GM12878 (cell line): ENCODE measurements around the gene IFNAR1. TPM values are rescaled to one million over a fixed set of nuclear protein-coding genes. Genes with fewer than 3 reads are reported as not detected.

ENCODE experiments used
- ATAC-seq: fragments of 200-7000 bp; cut with Tn5 transposase; 3 replicates; pipeline ENCODE4 v1.9.1; 2020; ENCODE audit warnings: mild to moderate bottlenecking, moderate library complexity
- BruUV-seq: library from RNA; stranded (reverse); fragments of 400-500 nt; replicated peaks from 2 replicates; lab custom pipeline; 2021; lab: Mats Ljungman, UMichigan
- CTCF ChIA-PET: fragments of 300-600 bp; sonication (Branson Sonifier 250); formaldehyde crosslinking; extraction: SDS; loops from one replicate; lab custom pipeline; 2021; ENCODE audit warnings: inconsistent platforms; lab: Yijun Ruan, JAX
- POLR2A ChIA-PET: fragments of 350-600 bp; formaldehyde crosslinking; extraction: SDS; loops from one replicate; lab custom pipeline; 2021; ENCODE audit warnings: inconsistent platforms; lab: Charles Lee
- RAD21 ChIA-PET: fragments of 300-600 bp; sonication (Branson Sonifier 250); formaldehyde crosslinking; loops from one replicate; lab custom pipeline; 2023; ENCODE audit warnings: antibody characterized with exemption; ENCODE audit not compliant: unreplicated experiment; lab: Charles Lee
- SMC1A ChIA-PET: fragments of 300-600 bp; sonication (Branson Sonifier 250); formaldehyde crosslinking; loops from one replicate; lab custom pipeline; 2023; ENCODE audit not compliant: unreplicated experiment, uncharacterized antibody; lab: Charles Lee
- DNase-seq: peaks from one replicate; pipeline ENCODE4 v3.0.0-alpha.2; 2011; ENCODE audit warnings: low read depth, low spot score
- FAIRE-seq: peaks from 3 replicates; lab custom pipeline; 2011; peaks lifted over from hg19 to GRCh38; lab: Jason Lieb, UNC
- H2AFZ ChIP-seq: 2 replicates; pipeline ENCODE4 v1.6.0; 2011; ENCODE audit warnings: low read depth, low read length, control low read depth; ENCODE audit not compliant: control insufficient read depth
- H3K27ac ChIP-seq: 2 replicates; pipeline ENCODE4 v1.5.1; 2011; ENCODE audit warnings: control low read depth; ENCODE audit not compliant: control insufficient read depth, insufficient read depth
- H3K27me3 ChIP-seq, 2 experiments: replicated peaks in 1 of 2; 2 replicates each; pipeline versions ENCODE4 v1.6.0 to v1.6.1; 2011; ENCODE audit warnings: low read length in 1 of 2; ENCODE audit not compliant: control insufficient read depth in 2 of 2, insufficient read depth in 2 of 2
- H3K36me3 ChIP-seq, 2 experiments: 2 replicates each; pipeline ENCODE4 v1.5.1; 2011; ENCODE audit warnings: low read length in 1 of 2; ENCODE audit not compliant: control insufficient read depth in 2 of 2, insufficient read depth in 2 of 2
- H3K4me1 ChIP-seq: 2 replicates; pipeline ENCODE4 v1.6.1; 2011; ENCODE audit warnings: mild to moderate bottlenecking, low read length, moderate library complexity, mixed read lengths; ENCODE audit not compliant: control insufficient read depth, insufficient read depth
- H3K4me2 ChIP-seq: 2 replicates; pipeline ENCODE4 v1.6.0; 2011; ENCODE audit warnings: control low read depth; ENCODE audit not compliant: control insufficient read depth, insufficient read depth
- H3K4me3 ChIP-seq: fragments of 200-600 bp; sonication (generic); 2 replicates; pipeline ENCODE4 v1.5.1; 2016
- H3K79me2 ChIP-seq: 2 replicates; pipeline ENCODE4 v1.6.0; 2011; ENCODE audit warnings: low read length; ENCODE audit not compliant: control insufficient read depth, insufficient read depth
- H3K9ac ChIP-seq: 2 replicates; pipeline ENCODE4 v1.8.0; 2011; ENCODE audit warnings: low read length, control low read depth, mixed read lengths; ENCODE audit not compliant: control insufficient read depth, insufficient read depth
- H3K9me3 ChIP-seq: replicated peaks from 3 replicates; pipeline ENCODE4 v1.5.1; 2011; ENCODE audit warnings: mild to moderate bottlenecking, low read length; ENCODE audit not compliant: control insufficient read depth, insufficient read depth
- H4K20me1 ChIP-seq: 2 replicates; pipeline ENCODE4 v1.6.0; 2011; ENCODE audit not compliant: control insufficient read depth, insufficient read depth
- ASH2L ChIP-seq: fragments of 300-600, 200-600 bp; sonication (generic); IDR thresholded peaks from 2 replicates; pipeline ENCODE4 v1.6.1; 2017; ENCODE audit warnings: low read depth, mild to moderate bottlenecking, borderline replicate concordance
- EZH2 ChIP-seq: IDR thresholded peaks from 2 replicates; pipeline ENCODE4 v1.6.1; 2012; ENCODE audit warnings: low read depth, mild to moderate bottlenecking, control low read depth, inconsistent platforms, low read length, borderline replicate concordance; ENCODE audit not compliant: control insufficient read depth
- FOS ChIP-seq: IDR thresholded peaks from 3 replicates; pipeline ENCODE4 v1.6.1; 2011; ENCODE audit warnings: borderline replicate concordance; ENCODE audit not compliant: insufficient read length; ENCODE audit errors: extremely low read depth
- GATAD2B ChIP-seq: fragments of 450-650 bp; conservative IDR thresholded peaks from 2 replicates; pipeline ENCODE4 v1.6.1; 2017; ENCODE audit warnings: low read depth, mild to moderate bottlenecking, moderate library complexity
- HCFC1 ChIP-seq: fragments of 150-350 bp; IDR thresholded peaks from 2 replicates; pipeline ENCODE4 v1.6.1; 2014; ENCODE audit warnings: low read length
- KAT2A ChIP-seq: conservative IDR thresholded peaks from 2 replicates; pipeline ENCODE4 v1.6.1; 2011; ENCODE audit warnings: low read depth, low read length; ENCODE audit not compliant: control insufficient read depth
- MTA2 ChIP-seq: fragments of 450-650 bp; IDR thresholded peaks from 2 replicates; pipeline ENCODE4 v1.6.1; 2016; ENCODE audit warnings: low read depth, mild to moderate bottlenecking, moderate library complexity
- MYC ChIP-seq: IDR thresholded peaks from 2 replicates; pipeline ENCODE4 v1.6.1; 2011; ENCODE audit warnings: mild to moderate bottlenecking, low read length, moderate library complexity, inconsistent platforms; ENCODE audit not compliant: insufficient read depth, insufficient replicate concordance, insufficient read length, severe bottlenecking
- NBN ChIP-seq: fragments of 450-650 bp; IDR thresholded peaks from 2 replicates; pipeline ENCODE4 v1.6.1; 2016
- ZBED1 ChIP-seq: IDR thresholded peaks from 2 replicates; pipeline ENCODE4 v1.6.1; 2016; ENCODE audit warnings: borderline replicate concordance
- ZSCAN29 ChIP-seq: fragments of 450-650 bp; IDR thresholded peaks from 2 replicates; pipeline ENCODE4 v1.6.1; 2017; ENCODE audit warnings: mild to moderate bottlenecking, moderate library complexity
- WGBS: methylation state at CpG from one replicate; pipeline ENCODE4 v1.1.6; 2016; ENCODE audit warnings: low lambda C conversion rate; ENCODE audit not compliant: insufficient replicate concordance, insufficient coverage; ENCODE audit errors: missing lambda C conversion rate; 5-methylcytosine and 5-hydroxymethylcytosine counted together
- in situ Hi-C: fragments of 300-500 bp; cut with MboI; formaldehyde crosslinking; loops from 9 replicates; pipeline ENCODE4 v1.14.3; 2018; ENCODE audit warnings: mixed read lengths
- intact Hi-C: fragments of 100-400 bp; cut with micrococcal nuclease; formaldehyde crosslinking; loops from one replicate; pipeline ENCODE4 v1.14.2; 2022; ENCODE audit not compliant: unreplicated experiment
- polyA plus RNA-seq, 11 experiments: library from polyadenylated mRNA; depleted of rRNA in 4 of 11; unstranded in 6 of 11; stranded (reverse) in 5 of 11; fragments of >200 nt; fragmentation: Nextera tagmentation in 4 of 11; fragmentation: Illumina TruSeq in 1 of 11; extraction: Ambion mirVana in 4 of 11; extraction: Trizol in 1 of 11; gene quantifications; 1 replicate in 1 of 11; 2 replicates in 10 of 11; pipeline versions ENCODE4 v1.2.1 to v1.2.3, GENCODE V29; 2011 to 2016; ENCODE audit warnings: inconsistent platforms in 2 of 11, missing spikeins in 2 of 11, low read depth in 1 of 11
- total RNA-seq, 4 experiments: library from RNA; depleted of rRNA in 3 of 4; stranded (reverse); fragments of >200 nt in 3 of 4; fragmentation: Illumina TruSeq in 1 of 4; extraction: Trizol in 1 of 4; gene quantifications; 2 replicates each; pipeline versions ENCODE4 v1.2.1 to v1.2.3, GENCODE V29; 2013 to 2021
- TF ChIP-seq, protein P1 (sequence below): fragments of 450-650 bp; formaldehyde crosslinking; IDR thresholded peaks from 2 replicates; pipeline ENCODE4 v1.5.0; 2022; ENCODE audit warnings: mild to moderate bottlenecking, missing genetic modification characterization
- TF ChIP-seq, protein P2 (sequence below): fragments of 450-650 bp; IDR thresholded peaks from 2 replicates; pipeline ENCODE4 v1.6.1; 2018; ENCODE audit warnings: mild to moderate bottlenecking, low read depth, moderate library complexity; ENCODE audit not compliant: partially characterized antibody
- TF ChIP-seq, protein P3 (sequence below): IDR thresholded peaks from 2 replicates; pipeline ENCODE4 v1.6.1; 2011; ENCODE audit warnings: borderline replicate concordance, low read depth, mild to moderate bottlenecking, moderate library complexity, low read length; ENCODE audit not compliant: insufficient read depth, poor library complexity, severe bottlenecking
- TF ChIP-seq, protein P4 (sequence below): fragments of 450-650 bp; IDR thresholded peaks from 2 replicates; pipeline ENCODE4 v1.6.1; 2014; ENCODE audit warnings: mild to moderate bottlenecking

IFNAR1 gene
- total and polyA plus RNA-seq, 10 of the 15 experiments (the other 5 are each of a cell fraction or from before 2014, with no cell fraction given), result 12.0 to 62.4 (median 24.6) TPM

DNA sequence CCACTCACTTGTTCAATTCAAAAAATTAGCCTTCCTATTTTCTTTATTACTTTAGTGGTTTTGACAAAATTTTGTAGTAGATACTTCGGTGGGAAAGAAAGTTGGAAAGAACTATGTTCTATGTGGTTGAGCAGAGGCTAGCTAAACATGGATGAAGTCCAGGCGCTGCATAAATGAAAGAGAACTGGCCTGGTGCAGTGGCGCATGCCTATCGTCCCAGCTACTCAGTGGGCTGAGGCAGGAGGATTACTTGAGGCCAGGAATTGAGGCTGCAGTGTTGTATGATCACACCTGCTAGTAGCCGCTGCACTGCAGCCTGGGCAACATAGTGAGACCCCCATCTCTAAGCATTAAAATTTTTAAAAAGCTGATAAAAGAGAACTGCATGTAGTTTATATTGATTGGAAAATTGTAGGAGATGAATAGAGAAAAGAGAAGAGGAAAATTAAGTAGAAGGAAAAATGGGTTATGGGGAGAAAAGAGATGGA is 21.0 kb downstream of the IFNAR1 start:
- no peak for DNase-seq
- ChIA-PET SMC1A (interaction anchor here (1.0 to 2.4 kb wide), 5 partner anchors 15 to 99 kb away, joined by 3 to 6 read pairs (median 4); no protein-coding TSS in a partner anchor), CTCF (interaction anchor here (0.6 to 5.0 kb wide), 5 partner anchors 9 to 160 kb away, joined by 3 to 52 read pairs (median 3); no protein-coding TSS in a partner anchor), RAD21 (interaction anchor here (0.5 to 1.5 kb wide), 5 partner anchors 10 to 99 kb away, joined by 3 to 5 read pairs (median 4); no protein-coding TSS in a partner anchor), POLR2A (no interaction called here)
- TF ChIP-seq, protein P1, sequence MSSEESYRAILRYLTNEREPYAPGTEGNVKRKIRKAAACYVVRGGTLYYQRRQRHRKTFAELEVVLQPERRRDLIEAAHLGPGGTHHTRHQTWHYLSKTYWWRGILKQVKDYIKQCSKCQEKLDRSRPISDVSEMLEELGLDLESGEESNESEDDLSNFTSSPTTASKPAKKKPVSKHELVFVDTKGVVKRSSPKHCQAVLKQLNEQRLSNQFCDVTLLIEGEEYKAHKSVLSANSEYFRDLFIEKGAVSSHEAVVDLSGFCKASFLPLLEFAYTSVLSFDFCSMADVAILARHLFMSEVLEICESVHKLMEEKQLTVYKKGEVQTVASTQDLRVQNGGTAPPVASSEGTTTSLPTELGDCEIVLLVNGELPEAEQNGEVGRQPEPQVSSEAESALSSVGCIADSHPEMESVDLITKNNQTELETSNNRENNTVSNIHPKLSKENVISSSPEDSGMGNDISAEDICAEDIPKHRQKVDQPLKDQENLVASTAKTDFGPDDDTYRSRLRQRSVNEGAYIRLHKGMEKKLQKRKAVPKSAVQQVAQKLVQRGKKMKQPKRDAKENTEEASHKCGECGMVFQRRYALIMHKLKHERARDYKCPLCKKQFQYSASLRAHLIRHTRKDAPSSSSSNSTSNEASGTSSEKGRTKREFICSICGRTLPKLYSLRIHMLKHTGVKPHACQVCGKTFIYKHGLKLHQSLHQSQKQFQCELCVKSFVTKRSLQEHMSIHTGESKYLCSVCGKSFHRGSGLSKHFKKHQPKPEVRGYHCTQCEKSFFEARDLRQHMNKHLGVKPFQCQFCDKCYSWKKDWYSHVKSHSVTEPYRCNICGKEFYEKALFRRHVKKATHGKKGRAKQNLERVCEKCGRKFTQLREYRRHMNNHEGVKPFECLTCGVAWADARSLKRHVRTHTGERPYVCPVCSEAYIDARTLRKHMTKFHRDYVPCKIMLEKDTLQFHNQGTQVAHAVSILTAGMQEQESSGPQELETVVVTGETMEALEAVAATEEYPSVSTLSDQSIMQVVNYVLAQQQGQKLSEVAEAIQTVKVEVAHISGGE, result no peak
- TF ChIP-seq NBN (no peak), KAT2A (no peak), EZH2 (no peak), MYC (no peak), FOS (no peak), GATAD2B (no peak), ZBED1 (no peak), HCFC1 (no peak), ASH2L (no peak), ZSCAN29 (no peak), MTA2 (no peak)
- TF ChIP-seq, protein P2, sequence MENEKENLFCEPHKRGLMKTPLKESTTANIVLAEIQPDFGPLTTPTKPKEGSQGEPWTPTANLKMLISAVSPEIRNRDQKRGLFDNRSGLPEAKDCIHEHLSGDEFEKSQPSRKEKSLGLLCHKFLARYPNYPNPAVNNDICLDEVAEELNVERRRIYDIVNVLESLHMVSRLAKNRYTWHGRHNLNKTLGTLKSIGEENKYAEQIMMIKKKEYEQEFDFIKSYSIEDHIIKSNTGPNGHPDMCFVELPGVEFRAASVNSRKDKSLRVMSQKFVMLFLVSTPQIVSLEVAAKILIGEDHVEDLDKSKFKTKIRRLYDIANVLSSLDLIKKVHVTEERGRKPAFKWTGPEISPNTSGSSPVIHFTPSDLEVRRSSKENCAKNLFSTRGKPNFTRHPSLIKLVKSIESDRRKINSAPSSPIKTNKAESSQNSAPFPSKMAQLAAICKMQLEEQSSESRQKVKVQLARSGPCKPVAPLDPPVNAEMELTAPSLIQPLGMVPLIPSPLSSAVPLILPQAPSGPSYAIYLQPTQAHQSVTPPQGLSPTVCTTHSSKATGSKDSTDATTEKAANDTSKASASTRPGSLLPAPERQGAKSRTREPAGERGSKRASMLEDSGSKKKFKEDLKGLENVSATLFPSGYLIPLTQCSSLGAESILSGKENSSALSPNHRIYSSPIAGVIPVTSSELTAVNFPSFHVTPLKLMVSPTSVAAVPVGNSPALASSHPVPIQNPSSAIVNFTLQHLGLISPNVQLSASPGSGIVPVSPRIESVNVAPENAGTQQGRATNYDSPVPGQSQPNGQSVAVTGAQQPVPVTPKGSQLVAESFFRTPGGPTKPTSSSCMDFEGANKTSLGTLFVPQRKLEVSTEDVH, result no peak
- TF ChIP-seq, protein P3, sequence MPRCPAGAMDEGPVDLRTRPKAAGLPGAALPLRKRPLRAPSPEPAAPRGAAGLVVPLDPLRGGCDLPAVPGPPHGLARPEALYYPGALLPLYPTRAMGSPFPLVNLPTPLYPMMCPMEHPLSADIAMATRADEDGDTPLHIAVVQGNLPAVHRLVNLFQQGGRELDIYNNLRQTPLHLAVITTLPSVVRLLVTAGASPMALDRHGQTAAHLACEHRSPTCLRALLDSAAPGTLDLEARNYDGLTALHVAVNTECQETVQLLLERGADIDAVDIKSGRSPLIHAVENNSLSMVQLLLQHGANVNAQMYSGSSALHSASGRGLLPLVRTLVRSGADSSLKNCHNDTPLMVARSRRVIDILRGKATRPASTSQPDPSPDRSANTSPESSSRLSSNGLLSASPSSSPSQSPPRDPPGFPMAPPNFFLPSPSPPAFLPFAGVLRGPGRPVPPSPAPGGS, result no peak
- TF ChIP-seq, protein P4, sequence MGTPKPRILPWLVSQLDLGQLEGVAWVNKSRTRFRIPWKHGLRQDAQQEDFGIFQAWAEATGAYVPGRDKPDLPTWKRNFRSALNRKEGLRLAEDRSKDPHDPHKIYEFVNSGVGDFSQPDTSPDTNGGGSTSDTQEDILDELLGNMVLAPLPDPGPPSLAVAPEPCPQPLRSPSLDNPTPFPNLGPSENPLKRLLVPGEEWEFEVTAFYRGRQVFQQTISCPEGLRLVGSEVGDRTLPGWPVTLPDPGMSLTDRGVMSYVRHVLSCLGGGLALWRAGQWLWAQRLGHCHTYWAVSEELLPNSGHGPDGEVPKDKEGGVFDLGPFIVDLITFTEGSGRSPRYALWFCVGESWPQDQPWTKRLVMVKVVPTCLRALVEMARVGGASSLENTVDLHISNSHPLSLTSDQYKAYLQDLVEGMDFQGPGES, result no peak
- in situ Hi-C loops (no loop called here), intact Hi-C loops (no loop called here)
- Histone ChIP-seq H3K79me2 (no peaks in the 10 kb centered on the region), H2AFZ (no peak overlapping the region), H3K9ac (no peak overlapping the region), H3K9me3 (no peaks in the 10 kb centered on the region), H3K27ac (no peak overlapping the region), H3K4me1 (no peaks in the 10 kb centered on the region), H4K20me1 (no peaks in the 10 kb centered on the region), H3K27me3 (no peaks in the 10 kb centered on the region), H3K36me3 (peaks cover 8 to 35% of the 10 kb centered on the region in 2 experiments), H3K4me2 (no peak overlapping the region), H3K4me3 (no peak overlapping the region)
- WGBS, result 97% methylated on average over 5 of the region's 5 CpGs
- BruUV-seq, result no TSS peak
- no peak for ATAC-seq
- FAIRE-seq, result no peak
